Neuron (in vitro differentiated cells): ENCODE results near the gene SPOCK1.

Source experiments
- H2AFZ ChIP-seq: one replicate; pipeline ENCODE4 v1.6.1; 2013; ENCODE audit warnings: low read depth, mild to moderate bottlenecking, inconsistent platforms, low read length, moderate library complexity
- H3K27me3 ChIP-seq: one replicate; pipeline ENCODE4 v1.6.1; 2013; ENCODE audit warnings: low read length; ENCODE audit not compliant: insufficient read depth
- H3K36me3 ChIP-seq: one replicate; pipeline ENCODE4 v1.6.1; 2013; ENCODE audit warnings: low read length; ENCODE audit not compliant: insufficient read depth
- H3K4me1 ChIP-seq: one replicate; pipeline ENCODE4 v1.6.1; 2013; ENCODE audit warnings: low read length; ENCODE audit not compliant: insufficient read depth
- H3K4me3 ChIP-seq: 2 replicates; pipeline ENCODE4 v1.5.1; 2013; ENCODE audit warnings: mild to moderate bottlenecking, low read length, moderate library complexity
- H3K9me3 ChIP-seq: one replicate; pipeline ENCODE4 v1.6.1; 2013; ENCODE audit warnings: low read length

SPOCK1 gene

DNA sequence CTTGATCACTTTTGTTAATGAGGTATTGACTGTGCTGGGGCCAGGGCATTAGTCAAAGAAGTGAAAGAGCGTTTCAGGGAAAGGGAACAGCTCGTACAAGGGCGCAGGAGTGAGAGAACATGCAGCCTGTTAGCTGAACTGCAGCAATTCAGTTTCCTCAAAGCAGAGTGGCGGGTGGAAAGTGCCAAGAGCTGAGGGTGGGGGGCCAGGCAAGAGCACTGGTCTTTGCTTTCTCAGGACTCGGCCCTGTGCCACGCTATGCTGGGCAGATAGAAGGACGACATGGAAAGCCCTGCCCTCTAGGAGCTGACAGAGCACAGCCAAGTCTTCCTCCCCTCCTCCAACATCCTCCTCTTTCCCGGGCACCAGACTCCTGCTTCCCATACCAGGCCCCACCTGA is 304.8 kb downstream of the SPOCK1 start:
- Histone ChIP-seq H3K36me3 (no peaks in the 10 kb centered on the region), H3K9me3 (no peaks in the 10 kb centered on the region), H3K27me3 (no peaks in the 10 kb centered on the region)

DNA sequence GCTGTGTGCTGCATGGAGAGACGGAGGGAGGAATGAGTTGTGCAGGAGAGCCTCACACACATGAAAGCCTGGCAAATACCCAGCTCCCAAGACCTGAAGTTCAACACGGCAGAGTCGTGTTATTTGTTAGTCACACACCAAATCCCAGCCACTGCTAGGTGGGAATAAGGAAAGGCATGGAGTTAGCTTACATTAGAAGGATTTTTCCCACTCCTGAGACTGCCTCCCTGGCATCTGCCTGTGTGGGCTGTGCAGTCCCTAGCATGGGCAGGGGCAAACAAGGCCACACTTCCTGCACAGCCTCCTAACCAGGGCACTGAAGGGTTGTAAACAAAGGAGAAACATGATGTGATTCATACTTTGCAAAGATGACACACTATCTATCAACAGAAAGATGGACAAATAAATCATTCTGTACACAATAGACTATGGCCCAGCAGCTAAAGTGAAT is 306.8 kb downstream of the SPOCK1 start:
- H3K4me1 ChIP-seq = peaks cover 11% of the 10 kb centered on the region
- no peaks in the 10 kb centered on the region for H3K36me3 ChIP-seq
- H2AFZ ChIP-seq = no peak overlapping the region
- H3K27me3 ChIP-seq = no peaks in the 10 kb centered on the region
- no peak overlapping the region for H3K4me3 ChIP-seq
- H3K9me3 ChIP-seq = no peaks in the 10 kb centered on the region

More for the DNA sequence above, 304.8 kb downstream of the SPOCK1 start:
- Histone ChIP-seq H3K4me3 (no peak overlapping the region), H3K4me1 (peaks cover 11% of the 10 kb centered on the region), H2AFZ (no peak overlapping the region)

DNA sequence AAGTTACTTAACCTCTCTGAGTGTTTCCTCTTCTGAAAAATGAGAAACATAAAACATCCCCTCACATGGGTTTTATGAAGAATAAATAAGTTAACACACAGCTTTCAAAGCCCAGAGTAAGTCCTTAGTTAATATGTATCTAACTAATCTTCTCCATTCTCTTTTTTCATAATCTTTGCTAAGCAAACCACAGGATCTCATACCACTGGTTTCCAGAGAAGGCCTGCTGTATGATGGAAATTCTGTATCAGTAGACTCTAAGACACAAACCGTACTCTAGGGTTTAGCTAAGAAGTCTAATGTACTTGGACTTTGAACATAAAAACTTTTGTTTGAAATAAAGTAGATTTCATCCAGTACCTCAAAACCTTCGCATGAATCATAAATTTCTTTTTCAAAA is 307.9 kb downstream of the SPOCK1 start:
- Histone ChIP-seq H3K36me3 (no peaks in the 10 kb centered on the region), H3K9me3 (no peaks in the 10 kb centered on the region), H2AFZ (no peak overlapping the region), H3K27me3 (no peaks in the 10 kb centered on the region), H3K4me1 (peaks cover 11% of the 10 kb centered on the region), H3K4me3 (no peak overlapping the region)

DNA sequence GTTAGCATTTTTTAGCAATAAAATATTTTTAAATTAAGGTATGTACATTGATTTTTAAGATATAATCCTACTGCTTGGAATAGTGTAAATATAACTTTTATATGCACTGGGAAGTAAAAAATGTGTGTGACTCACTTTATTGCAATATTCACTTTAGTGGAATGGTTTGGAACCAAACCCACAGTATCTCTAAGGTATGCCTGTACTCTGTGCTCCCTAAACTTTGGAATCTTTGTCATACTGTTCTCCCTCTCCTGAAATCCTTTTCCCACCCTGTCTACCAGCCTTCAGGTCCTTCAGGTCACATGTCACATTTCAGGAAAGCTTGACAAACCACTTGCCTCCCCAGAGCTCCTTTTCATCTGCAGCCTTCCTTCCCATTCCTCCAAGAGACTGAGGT is 308.7 kb downstream of the SPOCK1 start:
- H3K27me3 ChIP-seq = no peaks in the 10 kb centered on the region
- H3K4me1 ChIP-seq = peaks cover 11% of the 10 kb centered on the region
- no peak overlapping the region for H2AFZ ChIP-seq
- no peaks in the 10 kb centered on the region for H3K36me3 ChIP-seq
- H3K9me3 ChIP-seq = no peaks in the 10 kb centered on the region
- H3K4me3 ChIP-seq = no peak overlapping the region

DNA sequence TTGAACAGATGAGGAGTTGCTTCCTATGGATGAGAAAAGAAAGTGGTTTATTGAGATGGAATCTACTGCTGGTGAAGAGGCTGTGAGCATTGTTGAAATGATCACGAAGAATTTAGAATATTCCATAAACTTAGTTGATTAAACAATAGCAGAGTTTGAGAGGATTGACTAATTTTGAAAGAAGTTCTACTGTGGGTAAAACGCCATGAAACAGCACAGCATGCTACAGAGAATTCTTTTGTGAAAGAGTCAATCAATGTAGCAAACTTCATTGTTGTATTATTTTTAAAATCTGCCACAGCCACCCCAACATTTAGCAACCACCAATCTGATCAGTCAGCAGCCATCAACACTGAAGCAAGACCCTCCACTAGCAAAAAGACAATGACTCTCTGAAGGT is 309.1 kb downstream of the SPOCK1 start:
- no peaks in the 10 kb centered on the region for H3K9me3 ChIP-seq
- no peak overlapping the region for H3K4me3 ChIP-seq

DNA sequence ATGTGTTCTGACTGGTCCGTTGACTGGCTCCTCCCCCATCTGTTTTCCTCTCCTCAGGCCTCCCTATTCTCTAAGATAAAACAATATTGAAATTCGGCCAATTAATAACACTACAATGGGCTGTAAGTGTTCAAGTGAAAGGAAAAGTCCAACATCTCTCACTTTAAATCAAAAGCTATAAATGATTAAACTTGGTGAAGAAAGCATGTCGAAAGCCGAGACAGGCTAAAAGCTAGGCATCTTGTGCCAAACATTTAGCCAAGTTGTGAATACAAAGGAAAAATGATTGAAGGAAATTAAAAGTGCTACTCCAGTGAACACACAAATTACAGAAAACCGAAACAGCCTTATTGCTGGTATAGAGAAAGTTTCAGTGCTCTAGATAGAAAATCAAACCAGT is 310.6 kb downstream of the SPOCK1 start:
- H3K9me3 ChIP-seq = no peaks in the 10 kb centered on the region
- H3K36me3 ChIP-seq = no peaks in the 10 kb centered on the region
- H3K27me3 ChIP-seq = no peaks in the 10 kb centered on the region
- peaks cover 11% of the 10 kb centered on the region for H3K4me1 ChIP-seq
- no peak overlapping the region for H2AFZ ChIP-seq
- H3K4me3 ChIP-seq = no peak overlapping the region

More for the DNA sequence above, 309.1 kb downstream of the SPOCK1 start:
- H3K27me3 ChIP-seq = no peaks in the 10 kb centered on the region
- no peak overlapping the region for H2AFZ ChIP-seq
- no peaks in the 10 kb centered on the region for H3K36me3 ChIP-seq
- H3K4me1 ChIP-seq = peaks cover 11% of the 10 kb centered on the region

DNA sequence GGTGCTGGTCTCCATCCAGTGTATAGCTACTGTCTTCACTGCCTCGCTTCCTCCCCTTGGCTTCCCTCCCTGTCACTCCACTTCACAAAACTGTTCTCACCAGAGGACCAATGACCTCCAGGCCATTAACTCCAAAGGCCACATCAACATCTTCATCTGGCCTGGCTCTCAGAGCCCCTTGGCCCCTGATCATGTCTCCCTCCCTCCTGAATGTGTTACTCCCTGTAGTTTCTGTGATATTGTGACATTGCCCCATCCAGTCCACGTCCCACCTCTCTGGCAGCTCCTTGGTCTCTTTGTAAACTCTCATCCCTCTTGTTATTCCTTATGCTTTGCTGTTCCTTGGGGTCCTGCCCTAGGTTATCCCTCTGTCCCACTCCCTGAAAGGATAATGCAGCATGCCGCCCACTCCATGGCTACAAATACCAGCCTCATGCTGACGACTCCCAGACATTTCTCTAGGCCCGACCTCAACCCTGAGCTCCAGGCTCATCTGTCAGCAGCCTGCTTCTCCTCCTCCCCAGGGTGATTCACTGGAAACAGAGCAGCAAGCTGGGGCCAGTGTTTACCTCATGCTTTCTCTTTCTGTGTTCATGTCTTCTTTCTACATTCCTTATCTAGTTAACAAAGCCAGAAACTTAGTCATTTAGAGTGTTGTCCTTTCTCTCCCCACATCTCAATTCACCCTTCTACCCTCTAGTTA is 312.2 kb downstream of the SPOCK1 start:
- Histone ChIP-seq H3K4me3 (no peak overlapping the region), H3K9me3 (no peaks in the 10 kb centered on the region), H3K27me3 (no peaks in the 10 kb centered on the region), H2AFZ (no peak overlapping the region), H3K36me3 (no peaks in the 10 kb centered on the region), H3K4me1 (peaks cover 13% of the 10 kb centered on the region)

DNA sequence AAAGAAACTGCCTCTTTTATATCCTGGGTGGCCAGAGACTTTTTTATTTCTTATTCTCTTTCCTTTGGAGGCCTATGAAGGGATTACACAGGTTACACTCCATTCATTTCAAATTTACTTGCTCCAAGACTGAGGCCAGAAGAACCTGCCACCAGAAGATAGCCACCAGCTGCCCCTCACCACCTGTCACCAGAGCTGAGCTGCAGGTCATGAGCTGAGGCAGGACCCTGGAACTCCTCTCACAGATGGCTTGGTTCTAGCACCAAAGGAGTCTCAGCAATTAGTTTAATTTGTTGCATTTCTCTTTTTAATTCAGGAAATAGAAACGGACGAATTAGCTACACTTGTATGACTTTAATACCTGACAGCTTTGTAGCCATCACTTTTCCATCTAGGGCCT is 313.9 kb downstream of the SPOCK1 start:
- Histone ChIP-seq H3K36me3 (no peaks in the 10 kb centered on the region), H2AFZ (no peak overlapping the region), H3K4me3 (no peak overlapping the region), H3K4me1 (peaks cover 6% of the 10 kb centered on the region), H3K27me3 (no peaks in the 10 kb centered on the region), H3K9me3 (no peaks in the 10 kb centered on the region)

DNA sequence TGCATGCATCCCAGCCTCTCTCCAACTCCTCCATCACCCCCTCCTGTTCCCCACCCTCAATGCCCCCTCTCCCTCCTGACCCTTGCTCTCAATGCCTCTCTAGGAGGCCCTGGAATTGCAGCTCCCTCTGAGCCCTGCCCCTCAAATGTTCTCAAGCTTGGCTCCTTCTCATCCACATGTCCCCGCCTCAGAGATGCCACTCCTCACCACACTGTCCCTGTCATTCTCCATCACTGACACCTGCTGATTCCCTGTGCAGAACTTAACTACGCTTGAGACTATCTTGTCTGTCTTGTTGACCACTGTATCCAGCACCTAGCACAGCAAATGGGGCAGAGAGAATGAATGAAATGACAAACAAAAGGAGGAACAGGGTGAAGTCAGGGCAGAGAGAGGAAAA is 314.4 kb downstream of the SPOCK1 start:
- Histone ChIP-seq H3K27me3 (no peaks in the 10 kb centered on the region), H3K4me3 (no peak overlapping the region), H3K36me3 (no peaks in the 10 kb centered on the region)

DNA sequence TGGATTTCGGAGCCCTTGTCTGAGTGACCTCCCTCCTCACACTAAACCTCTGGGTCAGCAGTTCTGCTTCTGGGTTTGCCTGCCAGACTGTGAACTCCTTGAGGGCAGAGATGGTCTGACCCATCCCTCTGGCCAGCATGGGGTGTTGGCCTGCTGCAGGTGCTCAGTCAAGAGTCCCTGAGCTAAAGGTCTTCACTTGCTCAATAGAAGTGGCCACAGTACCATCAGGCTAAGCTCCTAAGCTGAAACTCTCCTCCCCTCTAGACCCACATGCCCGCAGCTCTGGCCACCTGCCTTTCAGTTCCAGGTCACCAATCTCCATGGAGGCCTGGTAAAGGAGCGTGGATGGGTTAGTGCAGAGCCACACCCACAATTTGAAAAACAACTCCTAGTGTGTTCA is 316.6 kb downstream of the SPOCK1 start:
- no peak overlapping the region for H2AFZ ChIP-seq
- H3K36me3 ChIP-seq = no peaks in the 10 kb centered on the region
- peaks cover 2% of the 10 kb centered on the region for H3K4me1 ChIP-seq

More for the DNA sequence above, 314.4 kb downstream of the SPOCK1 start:
- Histone ChIP-seq H3K9me3 (no peaks in the 10 kb centered on the region), H2AFZ (no peak overlapping the region), H3K4me1 (peaks cover 3% of the 10 kb centered on the region)

DNA sequence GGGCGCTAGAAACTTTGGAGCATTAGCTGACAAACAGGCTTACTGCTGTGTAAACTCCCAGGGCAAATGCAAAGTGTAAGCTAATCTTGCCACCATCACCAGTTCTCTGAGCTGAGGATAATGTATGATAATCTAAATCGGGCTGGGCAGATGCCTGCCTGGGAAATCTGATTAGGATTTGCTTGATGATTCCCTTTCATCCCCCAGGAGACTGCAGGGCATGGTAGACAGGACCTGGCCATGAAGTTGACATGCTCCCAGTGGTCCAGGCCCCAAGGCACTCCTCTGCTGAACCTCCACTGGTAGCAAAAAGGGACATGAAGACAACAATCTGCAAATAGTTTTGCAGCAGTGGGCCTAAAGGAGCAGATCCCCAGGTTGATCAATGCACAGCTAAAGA is 317.5 kb downstream of the SPOCK1 start:
- Histone ChIP-seq H3K4me1 (peaks cover 2% of the 10 kb centered on the region), H3K27me3 (no peaks in the 10 kb centered on the region), H3K4me3 (no peak overlapping the region), H3K9me3 (no peaks in the 10 kb centered on the region), H3K36me3 (no peaks in the 10 kb centered on the region), H2AFZ (no peak overlapping the region)

More for the DNA sequence above, 316.6 kb downstream of the SPOCK1 start:
- H3K27me3 ChIP-seq = no peaks in the 10 kb centered on the region
- H3K9me3 ChIP-seq = no peaks in the 10 kb centered on the region
- no peak overlapping the region for H3K4me3 ChIP-seq

DNA sequence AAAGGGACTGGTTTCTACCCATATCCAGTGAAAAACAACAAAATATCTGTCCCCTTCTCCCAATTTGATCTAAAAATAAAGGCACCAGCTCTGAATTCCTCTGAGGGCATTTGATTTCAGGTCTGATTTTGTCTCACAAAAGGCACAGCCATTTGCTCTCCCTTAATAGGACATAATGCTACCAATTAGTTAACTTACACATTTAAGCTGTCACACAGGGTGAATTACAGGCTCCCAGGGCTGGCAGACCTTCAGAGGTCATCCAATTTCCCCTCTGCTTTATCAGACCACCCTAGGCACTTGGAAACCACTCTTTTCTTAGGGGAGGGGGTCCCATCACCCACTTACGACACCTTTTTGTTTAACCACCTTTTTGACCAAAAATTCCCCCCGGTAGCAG is 319.9 kb downstream of the SPOCK1 start:
- no peak overlapping the region for H3K4me3 ChIP-seq
- peaks cover 2% of the 10 kb centered on the region for H3K4me1 ChIP-seq
- no peaks in the 10 kb centered on the region for H3K36me3 ChIP-seq
- H3K9me3 ChIP-seq = no peaks in the 10 kb centered on the region
- H3K27me3 ChIP-seq = no peaks in the 10 kb centered on the region
- H2AFZ ChIP-seq = no peak overlapping the region

DNA sequence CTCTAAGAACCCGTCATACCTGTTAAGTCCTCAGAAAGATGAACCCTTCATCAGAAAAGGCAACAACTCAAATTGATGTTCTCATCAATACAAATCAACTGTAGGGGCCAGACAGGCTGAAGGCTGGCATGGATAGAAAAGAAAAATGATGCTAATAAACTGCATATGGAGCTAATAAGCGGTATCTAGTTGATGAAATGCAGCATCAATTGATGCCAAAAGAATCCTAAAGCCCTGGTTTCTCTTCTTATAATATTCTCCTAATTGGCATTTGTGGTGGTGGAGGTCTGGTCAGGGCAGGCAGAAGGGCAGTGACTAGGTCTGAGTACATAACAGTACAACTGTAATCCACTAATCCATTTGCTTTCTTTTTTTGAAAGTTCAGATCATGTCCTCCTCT is 322.5 kb downstream of the SPOCK1 start:
- H3K4me3 ChIP-seq = no peak overlapping the region
- H3K36me3 ChIP-seq = no peaks in the 10 kb centered on the region
- no peaks in the 10 kb centered on the region for H3K4me1 ChIP-seq
- H3K9me3 ChIP-seq = no peaks in the 10 kb centered on the region
- no peaks in the 10 kb centered on the region for H3K27me3 ChIP-seq
- no peak overlapping the region for H2AFZ ChIP-seq

DNA sequence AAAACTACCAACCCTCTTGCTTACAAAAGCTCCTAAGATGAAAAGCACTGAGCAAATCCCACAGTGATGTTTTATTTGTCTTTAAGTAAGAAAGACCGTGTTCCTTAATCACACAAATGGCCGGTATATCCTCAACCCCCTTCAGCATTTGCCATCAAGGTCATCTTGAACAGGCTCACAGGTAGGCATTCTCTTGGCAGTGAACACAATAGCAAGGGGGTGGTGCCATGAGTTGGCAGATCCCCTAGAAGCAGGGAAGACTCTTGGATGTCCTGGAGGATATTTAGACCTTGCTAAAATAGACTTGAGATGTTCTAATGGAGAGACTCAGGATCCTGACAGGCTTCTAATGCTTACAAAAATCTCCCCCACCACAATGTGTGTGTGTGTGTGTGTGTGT is 323.0 kb downstream of the SPOCK1 start:
- H2AFZ ChIP-seq = no peak overlapping the region
- H3K36me3 ChIP-seq = no peaks in the 10 kb centered on the region
- H3K9me3 ChIP-seq = no peaks in the 10 kb centered on the region
- no peak overlapping the region for H3K4me3 ChIP-seq
- H3K27me3 ChIP-seq = no peaks in the 10 kb centered on the region
- H3K4me1 ChIP-seq = no peaks in the 10 kb centered on the region
